GM21447 (cell line): ENCODE measurements around the gene CEACAM20.
"Not testable (repeated sequence)": the region's sequence is repeated elsewhere in the genome, so short reads cannot be mapped to it uniquely, and the experiment has no call there.

Experiments used
- ATAC-seq: cut with Tn5 transposase; IDR thresholded peaks from one replicate; pipeline ENCODE4 v1.9.1; 2021; ENCODE audit not compliant: unreplicated experiment

Gene CEACAM20

GRCh38 chr19:44496711-44497110 lies 32.8 kb downstream of the CEACAM20 start:
- ATAC-seq = no peak

GRCh38 chr19:44476559-44477408 lies 52.7 kb downstream of the CEACAM20 start:
- ATAC-seq = no peak

GRCh38 chr19:44468730-44469129 lies 60.7 kb downstream of the CEACAM20 start:
- not testable (repeated sequence) for ATAC-seq

- not testable (repeated sequence) for ATAC-seq
These were observed 66.7 kb downstream of the CEACAM20 start for GRCh38 chr19:44462600-44463286.
